HEK293 (cell line): Measurements from ENCODE around the gene TNS1.

Experiments
- CTCF ChIA-PET: fragments of 350-600 bp; formaldehyde crosslinking; extraction: SDS; loops from one replicate; lab custom pipeline; 2021; ENCODE audit warnings: antibody characterized with exemption; lab: Yijun Ruan, JAX
- POLR2A ChIA-PET: fragments of 300-600 bp; formaldehyde crosslinking; extraction: SDS; loops from one replicate; lab custom pipeline; 2020; ENCODE audit warnings: antibody characterized with exemption, inconsistent platforms; lab: Yijun Ruan, JAX
- H3K27ac ChIP-seq: fragments of 200-500 bp; sonication (Bioruptor generic); 2 replicates; pipeline ENCODE4 v1.5.1; 2014; ENCODE audit warnings: low read depth, low read length, control low read depth, inconsistent platforms; ENCODE audit errors: extremely low read depth
- H3K36me3 ChIP-seq, 2 experiments: fragments of 200-500 bp in 1 of 2; sonication (Bioruptor generic) in 1 of 2; 1 replicate in 1 of 2; 2 replicates in 1 of 2; pipeline ENCODE4 v1.5.1; 2014 to 2017; ENCODE audit warnings: inconsistent platforms in 2 of 2, low read length in 2 of 2; ENCODE audit not compliant: control insufficient read depth in 2 of 2, insufficient read depth in 1 of 2
- H3K4me1 ChIP-seq: fragments of 200-500 bp; sonication (Bioruptor generic); 2 replicates; pipeline ENCODE4 v1.5.1; 2014; ENCODE audit warnings: mild to moderate bottlenecking, low read length, inconsistent platforms; ENCODE audit not compliant: control insufficient read depth, insufficient read depth
- H3K4me3 ChIP-seq: 2 replicates; pipeline ENCODE4 v1.5.1; 2011; ENCODE audit warnings: low read depth, mild to moderate bottlenecking, control low read depth, low read length, moderate library complexity
- H3K9me3 ChIP-seq: fragments of 200-500 bp; sonication (Bioruptor generic); 2 replicates; pipeline ENCODE4 v1.5.1; 2014; ENCODE audit warnings: low read depth, low read length, inconsistent platforms; ENCODE audit not compliant: control insufficient read depth, insufficient read depth
- IKZF3 ChIP-seq: fragments of 450-650 bp; IDR thresholded peaks from 2 replicates; pipeline ENCODE4 v1.5.0; 2018; ENCODE audit warnings: missing biosample characterization, mild to moderate bottlenecking, missing genetic modification characterization, moderate library complexity
- OVOL3 ChIP-seq: fragments of 450-650 bp; formaldehyde crosslinking; IDR thresholded peaks from 2 replicates; pipeline ENCODE4 v1.5.1; 2016; ENCODE audit warnings: missing biosample characterization, missing genetic modification characterization
- ZIC2 ChIP-seq: fragments of 450-650 bp; formaldehyde crosslinking; IDR thresholded peaks from 2 replicates; pipeline ENCODE4 v1.5.1; 2016; ENCODE audit warnings: missing biosample characterization, missing genetic modification characterization
- ZNF274 ChIP-seq, 2 experiments: fragments of 200-500 bp in 1 of 2; fragments of 450-650 bp in 1 of 2; sonication (Bioruptor generic) in 1 of 2; formaldehyde crosslinking in 1 of 2; IDR thresholded peaks; 2 replicates each; pipeline versions ENCODE4 v1.5.1 to v1.6.1; 2014 to 2016; ENCODE audit warnings: borderline replicate concordance in 1 of 2, inconsistent platforms in 1 of 2, low read length in 1 of 2, missing biosample characterization in 1 of 2, missing genetic modification characterization in 1 of 2
- ZNF521 ChIP-seq: fragments of 450-650 bp; formaldehyde crosslinking; IDR thresholded peaks from 2 replicates; pipeline ENCODE4 v1.5.1; 2017; ENCODE audit warnings: missing biosample characterization, mild to moderate bottlenecking, missing genetic modification characterization
- TF ChIP-seq, protein P1 (sequence below): fragments of 450-650 bp; formaldehyde crosslinking; IDR thresholded peaks from 2 replicates; pipeline ENCODE4 v1.5.1; 2017; ENCODE audit warnings: missing biosample characterization, missing genetic modification characterization
- TF ChIP-seq, protein P2 (sequence below): fragments of 450-650 bp; formaldehyde crosslinking; IDR thresholded peaks from 2 replicates; pipeline ENCODE4 v1.5.1; 2016; ENCODE audit warnings: missing biosample characterization, missing genetic modification characterization
- TF ChIP-seq, protein P3 (sequence below): fragments of 450-650 bp; formaldehyde crosslinking; IDR thresholded peaks from 2 replicates; pipeline ENCODE4 v1.5.1; 2016; ENCODE audit warnings: missing biosample characterization, missing genetic modification characterization
- TF ChIP-seq, protein P4 (sequence below): fragments of 450-650 bp; formaldehyde crosslinking; IDR thresholded peaks from 2 replicates; pipeline ENCODE4 v1.5.1; 2016; ENCODE audit warnings: missing biosample characterization, missing genetic modification characterization
- TF ChIP-seq, protein P5 (sequence below): fragments of 450-650 bp; formaldehyde crosslinking; IDR thresholded peaks from 2 replicates; pipeline ENCODE4 v1.5.1; 2016; ENCODE audit warnings: missing biosample characterization, missing genetic modification characterization

Gene TNS1

DNA sequence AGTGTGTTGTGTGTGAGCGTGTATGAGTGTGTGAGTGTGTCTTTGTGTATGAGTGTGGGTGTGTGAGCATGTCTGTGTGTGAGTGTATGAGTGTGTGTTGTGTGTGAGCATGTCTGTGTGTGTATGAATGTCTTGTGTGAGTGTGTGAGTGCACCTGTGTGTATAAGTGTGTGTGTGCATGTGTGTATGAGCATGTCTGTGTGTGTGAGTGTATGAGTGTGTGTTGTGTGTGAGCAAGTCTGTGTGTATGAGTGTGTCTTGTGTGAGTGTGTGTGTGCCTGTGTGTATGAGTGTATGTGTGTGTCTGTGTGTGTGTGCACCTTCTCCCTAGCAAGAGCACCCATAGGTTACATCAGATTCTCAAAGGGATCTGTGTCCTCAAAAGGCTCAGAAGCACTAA lies 28.5 kb upstream of the TNS1 start:
- TF ChIP-seq, protein P1, sequence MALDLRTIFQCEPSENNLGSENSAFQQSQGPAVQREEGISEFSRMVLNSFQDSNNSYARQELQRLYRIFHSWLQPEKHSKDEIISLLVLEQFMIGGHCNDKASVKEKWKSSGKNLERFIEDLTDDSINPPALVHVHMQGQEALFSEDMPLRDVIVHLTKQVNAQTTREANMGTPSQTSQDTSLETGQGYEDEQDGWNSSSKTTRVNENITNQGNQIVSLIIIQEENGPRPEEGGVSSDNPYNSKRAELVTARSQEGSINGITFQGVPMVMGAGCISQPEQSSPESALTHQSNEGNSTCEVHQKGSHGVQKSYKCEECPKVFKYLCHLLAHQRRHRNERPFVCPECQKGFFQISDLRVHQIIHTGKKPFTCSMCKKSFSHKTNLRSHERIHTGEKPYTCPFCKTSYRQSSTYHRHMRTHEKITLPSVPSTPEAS (tag by site-specific recombination): peak; percentile 93
- TF ChIP-seq ZNF274 (IDR thresholded peaks at IDR 0.05; ENCODE audit: low read length) (no peak), ZNF274 (tag by site-specific recombination; IDR thresholded peaks at IDR 0.05; ENCODE audit: borderline replicate concordance) (peak; percentile 0; the same call in 1 of the 2 replicates)
- TF ChIP-seq, protein P2, sequence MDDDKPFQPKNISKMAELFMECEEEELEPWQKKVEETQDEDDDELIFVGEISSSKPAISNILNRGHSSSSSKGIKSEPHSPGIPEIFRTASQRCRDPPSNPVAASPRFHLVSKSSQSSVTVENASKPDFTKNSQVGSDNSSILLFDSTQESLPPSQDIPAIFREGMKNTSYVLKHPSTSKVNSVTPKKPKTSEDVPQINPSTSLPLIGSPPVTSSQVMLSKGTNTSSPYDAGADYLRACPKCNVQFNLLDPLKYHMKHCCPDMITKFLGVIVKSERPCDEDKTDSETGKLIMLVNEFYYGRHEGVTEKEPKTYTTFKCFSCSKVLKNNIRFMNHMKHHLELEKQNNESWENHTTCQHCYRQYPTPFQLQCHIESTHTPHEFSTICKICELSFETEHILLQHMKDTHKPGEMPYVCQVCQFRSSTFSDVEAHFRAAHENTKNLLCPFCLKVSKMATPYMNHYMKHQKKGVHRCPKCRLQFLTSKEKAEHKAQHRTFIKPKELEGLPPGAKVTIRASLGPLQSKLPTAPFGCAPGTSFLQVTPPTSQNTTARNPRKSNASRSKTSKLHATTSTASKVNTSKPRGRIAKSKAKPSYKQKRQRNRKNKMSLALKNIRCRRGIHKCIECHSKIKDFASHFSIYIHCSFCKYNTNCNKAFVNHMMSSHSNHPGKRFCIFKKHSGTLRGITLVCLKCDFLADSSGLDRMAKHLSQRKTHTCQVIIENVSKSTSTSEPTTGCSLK (tag by site-specific recombination): no peak
- H3K9me3 ChIP-seq: no peaks in the 10 kb centered on the region
- H3K4me3 ChIP-seq: no peak overlapping the region
- POLR2A ChIA-PET: no interaction called here
- H3K4me1 ChIP-seq: no peaks in the 10 kb centered on the region
- CTCF ChIA-PET: interaction anchor here (2.8 kb wide), 1 partner anchor 246 kb away, joined by 16 read pairs; no protein-coding TSS in a partner anchor
- no peak overlapping the region for H3K27ac ChIP-seq
- H3K36me3 ChIP-seq: no peaks in the 10 kb centered on the region

DNA sequence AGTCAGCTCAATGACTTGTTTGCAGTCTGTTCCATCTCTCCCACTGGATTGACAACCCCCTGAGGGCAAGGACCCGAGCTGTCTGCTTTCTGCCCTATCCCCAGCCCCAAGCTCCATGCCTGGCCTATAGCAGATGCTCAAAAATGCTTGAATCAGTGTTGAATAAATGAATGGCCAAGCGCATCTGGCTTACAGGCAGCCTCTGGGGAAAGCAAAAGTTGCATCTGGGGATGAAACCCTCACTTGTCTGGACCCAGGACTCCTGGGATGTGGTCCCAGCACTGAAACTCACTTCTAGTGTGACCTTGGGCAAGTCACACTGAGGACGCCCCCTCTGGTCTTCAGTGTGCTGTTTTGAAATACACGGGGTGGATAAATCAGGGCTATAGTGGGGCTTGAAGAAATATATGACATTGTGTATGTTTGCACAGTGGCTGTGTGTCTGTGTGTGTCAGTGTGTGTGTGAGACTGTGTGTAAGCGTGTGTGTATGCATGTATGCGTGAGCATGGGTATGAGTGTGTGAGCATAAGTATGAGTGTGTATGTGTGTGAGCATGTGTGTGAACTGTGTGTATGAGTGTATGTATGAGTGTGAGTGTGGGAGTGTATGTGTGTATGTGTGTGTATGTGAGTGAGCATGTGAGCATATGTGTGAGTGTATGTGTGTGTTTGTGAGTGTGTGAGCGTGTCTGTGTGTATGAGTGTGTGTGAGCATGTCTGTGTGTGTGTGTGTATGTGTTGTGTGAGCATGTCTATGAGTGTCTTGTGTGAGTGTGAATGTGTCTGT lies 27.8 kb upstream of the TNS1 start:
- CTCF ChIA-PET: interaction anchor here (2.8 kb wide), 1 partner anchor 245 kb away, joined by 16 read pairs; no protein-coding TSS in a partner anchor
- TF ChIP-seq, protein P3, sequence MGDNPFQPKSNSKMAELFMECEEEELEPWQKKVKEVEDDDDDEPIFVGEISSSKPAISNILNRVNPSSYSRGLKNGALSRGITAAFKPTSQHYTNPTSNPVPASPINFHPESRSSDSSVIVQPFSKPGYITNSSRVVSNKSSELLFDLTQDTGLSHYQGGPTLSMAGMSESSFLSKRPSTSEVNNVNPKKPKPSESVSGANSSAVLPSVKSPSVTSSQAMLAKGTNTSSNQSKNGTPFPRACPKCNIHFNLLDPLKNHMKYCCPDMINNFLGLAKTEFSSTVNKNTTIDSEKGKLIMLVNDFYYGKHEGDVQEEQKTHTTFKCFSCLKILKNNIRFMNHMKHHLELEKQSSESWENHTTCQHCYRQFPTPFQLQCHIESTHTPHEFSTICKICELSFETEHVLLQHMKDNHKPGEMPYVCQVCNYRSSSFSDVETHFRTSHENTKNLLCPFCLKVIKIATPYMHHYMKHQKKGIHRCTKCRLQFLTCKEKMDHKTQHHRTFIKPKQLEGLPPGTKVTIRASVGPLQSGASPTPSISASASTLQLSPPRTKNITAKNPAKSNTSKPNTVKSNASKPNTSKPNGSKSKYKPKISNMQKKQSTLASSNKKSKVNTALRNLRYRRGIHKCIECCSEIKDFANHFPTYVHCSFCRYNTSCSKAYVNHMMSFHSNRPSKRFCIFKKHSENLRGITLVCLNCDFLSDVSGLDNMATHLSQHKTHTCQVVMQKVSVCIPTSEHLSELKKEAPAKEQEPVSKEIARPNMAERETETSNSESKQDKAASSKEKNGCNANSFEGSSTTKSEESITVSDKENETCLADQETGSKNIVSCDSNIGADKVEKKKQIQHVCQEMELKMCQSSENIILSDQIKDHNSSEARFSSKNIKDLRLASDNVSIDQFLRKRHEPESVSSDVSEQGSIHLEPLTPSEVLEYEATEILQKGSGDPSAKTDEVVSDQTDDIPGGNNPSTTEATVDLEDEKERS: no peak
- 0 out of 2 replicates have a peak, but pooled peaks have one; percentile 36 for TF ChIP-seq ZNF521 (tag by site-specific recombination)
- no peak overlapping the region for H3K4me3 ChIP-seq
- POLR2A ChIA-PET: no interaction called here
- no peaks in the 10 kb centered on the region for H3K36me3 ChIP-seq
- no peak overlapping the region for H3K27ac ChIP-seq
- H3K4me1 ChIP-seq: no peaks in the 10 kb centered on the region
- no peaks in the 10 kb centered on the region for H3K9me3 ChIP-seq

DNA sequence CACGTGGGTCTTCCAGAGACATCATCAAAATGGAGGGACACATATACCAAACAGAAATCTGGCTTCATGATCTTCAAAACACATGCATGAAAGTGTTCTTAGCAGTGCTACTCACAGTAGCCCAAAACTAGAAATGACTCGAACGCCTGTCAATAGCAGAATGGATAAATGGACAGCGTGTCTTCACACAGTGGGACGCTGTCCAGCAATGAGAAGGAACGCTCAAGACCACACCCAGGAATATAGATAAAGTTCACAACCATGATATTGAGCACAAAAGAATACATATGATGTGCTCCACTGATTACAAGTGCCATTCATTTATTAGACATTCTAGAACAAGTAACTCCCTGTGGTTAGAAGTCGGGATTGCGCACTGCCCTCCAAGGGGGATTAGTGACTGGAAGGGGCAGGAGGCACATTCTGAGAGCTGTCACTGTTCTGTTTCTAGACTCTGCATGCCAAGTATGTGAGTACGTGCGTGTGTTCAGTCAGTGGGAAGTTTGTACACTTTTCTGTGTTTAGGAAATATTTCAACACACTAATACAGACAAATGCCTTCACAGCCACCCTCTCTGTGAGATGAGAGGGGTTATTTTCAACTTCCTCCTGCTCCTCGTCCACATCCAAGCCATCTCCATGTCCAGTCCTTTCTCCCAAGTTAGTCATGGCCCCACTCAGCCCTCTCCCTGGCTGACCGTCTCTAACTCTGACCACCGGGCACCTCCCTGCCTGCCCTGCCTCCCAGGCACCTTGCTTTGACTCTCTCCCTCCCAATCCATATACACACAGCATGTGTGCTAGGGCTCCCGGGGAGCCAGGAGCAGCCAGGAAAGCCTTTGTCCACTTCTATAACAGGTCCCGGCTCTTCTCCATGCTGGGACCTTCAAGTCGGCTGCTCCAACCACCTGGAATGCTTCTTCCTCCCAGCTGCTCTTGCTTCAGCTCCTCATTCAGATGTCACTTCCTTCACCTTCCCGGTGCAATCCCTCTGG lies 26.9 kb upstream of the TNS1 start:
- ChIA-PET POLR2A (no interaction called here), CTCF (no interaction called here)
- Histone ChIP-seq H3K36me3 (no peaks in the 10 kb centered on the region), H3K27ac (no peak overlapping the region), H3K9me3 (no peaks in the 10 kb centered on the region), H3K4me1 (no peaks in the 10 kb centered on the region), H3K4me3 (no peak overlapping the region)
- TF ChIP-seq OVOL3 (tag by site-specific recombination): no peak
- TF ChIP-seq, protein P4, sequence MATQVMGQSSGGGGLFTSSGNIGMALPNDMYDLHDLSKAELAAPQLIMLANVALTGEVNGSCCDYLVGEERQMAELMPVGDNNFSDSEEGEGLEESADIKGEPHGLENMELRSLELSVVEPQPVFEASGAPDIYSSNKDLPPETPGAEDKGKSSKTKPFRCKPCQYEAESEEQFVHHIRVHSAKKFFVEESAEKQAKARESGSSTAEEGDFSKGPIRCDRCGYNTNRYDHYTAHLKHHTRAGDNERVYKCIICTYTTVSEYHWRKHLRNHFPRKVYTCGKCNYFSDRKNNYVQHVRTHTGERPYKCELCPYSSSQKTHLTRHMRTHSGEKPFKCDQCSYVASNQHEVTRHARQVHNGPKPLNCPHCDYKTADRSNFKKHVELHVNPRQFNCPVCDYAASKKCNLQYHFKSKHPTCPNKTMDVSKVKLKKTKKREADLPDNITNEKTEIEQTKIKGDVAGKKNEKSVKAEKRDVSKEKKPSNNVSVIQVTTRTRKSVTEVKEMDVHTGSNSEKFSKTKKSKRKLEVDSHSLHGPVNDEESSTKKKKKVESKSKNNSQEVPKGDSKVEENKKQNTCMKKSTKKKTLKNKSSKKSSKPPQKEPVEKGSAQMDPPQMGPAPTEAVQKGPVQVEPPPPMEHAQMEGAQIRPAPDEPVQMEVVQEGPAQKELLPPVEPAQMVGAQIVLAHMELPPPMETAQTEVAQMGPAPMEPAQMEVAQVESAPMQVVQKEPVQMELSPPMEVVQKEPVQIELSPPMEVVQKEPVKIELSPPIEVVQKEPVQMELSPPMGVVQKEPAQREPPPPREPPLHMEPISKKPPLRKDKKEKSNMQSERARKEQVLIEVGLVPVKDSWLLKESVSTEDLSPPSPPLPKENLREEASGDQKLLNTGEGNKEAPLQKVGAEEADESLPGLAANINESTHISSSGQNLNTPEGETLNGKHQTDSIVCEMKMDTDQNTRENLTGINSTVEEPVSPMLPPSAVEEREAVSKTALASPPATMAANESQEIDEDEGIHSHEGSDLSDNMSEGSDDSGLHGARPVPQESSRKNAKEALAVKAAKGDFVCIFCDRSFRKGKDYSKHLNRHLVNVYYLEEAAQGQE: peak; percentile 82
- TF ChIP-seq IKZF3 (tag by site-specific recombination): no peak
- TF ChIP-seq ZIC2: 0 out of 2 replicates have a peak, but pooled peaks have one; percentile 7
- TF ChIP-seq, protein P5, sequence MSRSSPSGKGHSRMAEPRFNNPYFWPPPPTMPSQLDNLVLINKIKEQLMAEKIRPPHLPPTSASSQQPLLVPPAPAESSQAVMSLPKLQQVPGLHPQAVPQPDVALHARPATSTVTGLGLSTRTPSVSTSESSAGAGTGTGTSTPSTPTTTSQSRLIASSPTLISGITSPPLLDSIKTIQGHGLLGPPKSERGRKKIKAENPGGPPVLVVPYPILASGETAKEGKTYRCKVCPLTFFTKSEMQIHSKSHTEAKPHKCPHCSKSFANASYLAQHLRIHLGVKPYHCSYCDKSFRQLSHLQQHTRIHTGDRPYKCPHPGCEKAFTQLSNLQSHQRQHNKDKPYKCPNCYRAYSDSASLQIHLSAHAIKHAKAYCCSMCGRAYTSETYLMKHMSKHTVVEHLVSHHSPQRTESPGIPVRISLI (tag by site-specific recombination): no peak
